H9 (cell line): Measurements from ENCODE around the gene SRRM3. TPM values are rescaled to one million over a fixed set of nuclear protein-coding genes. Genes with fewer than 3 reads are reported as not detected.

ENCODE experiments used
- DNase-seq: peaks from one replicate; pipeline ENCODE4 v3.0.0-alpha.2; 2017
- H2AFZ ChIP-seq: one replicate; pipeline ENCODE4 v1.6.1; 2013; ENCODE audit warnings: mild to moderate bottlenecking, low read length, control low read depth, moderate library complexity
- H2AK5ac ChIP-seq: 2 replicates; pipeline ENCODE4 v1.6.1; 2013; ENCODE audit warnings: low read length, control low read depth, mixed read lengths; ENCODE audit not compliant: insufficient read length
- H2BK120ac ChIP-seq: one replicate; pipeline ENCODE4 v1.6.1; 2013; ENCODE audit warnings: low read depth, mild to moderate bottlenecking, low read length, control low read depth, inconsistent platforms; ENCODE audit not compliant: poor library complexity, severe bottlenecking
- H2BK12ac ChIP-seq: 2 replicates; pipeline ENCODE4 v1.6.1; 2013; ENCODE audit warnings: low read length, control low read depth, mixed read lengths, low read depth; ENCODE audit not compliant: insufficient read length
- H2BK15ac ChIP-seq: 2 replicates; pipeline ENCODE4 v1.6.1; 2013; ENCODE audit warnings: low read depth, low read length, control low read depth
- H2BK20ac ChIP-seq: one replicate; pipeline ENCODE4 v1.6.1; 2013; ENCODE audit warnings: low read depth, mild to moderate bottlenecking, low read length, control low read depth, inconsistent platforms; ENCODE audit not compliant: poor library complexity, severe bottlenecking
- H2BK5ac ChIP-seq: 2 replicates; pipeline ENCODE4 v1.6.1; 2013; ENCODE audit warnings: low read length, control low read depth, mixed read lengths; ENCODE audit not compliant: insufficient read length
- H3K14ac ChIP-seq: 2 replicates; pipeline ENCODE4 v1.6.1; 2013; ENCODE audit warnings: low read length, control low read depth; ENCODE audit not compliant: insufficient read depth
- H3K18ac ChIP-seq: 2 replicates; pipeline ENCODE4 v1.6.1; 2013; ENCODE audit warnings: low read depth, mild to moderate bottlenecking, mixed read lengths, low read length, control low read depth; ENCODE audit not compliant: insufficient read length
- H3K23ac ChIP-seq: 2 replicates; pipeline ENCODE4 v1.6.1; 2013; ENCODE audit warnings: low read length, control low read depth, mixed read lengths, low read depth; ENCODE audit not compliant: insufficient read length
- H3K23me2 ChIP-seq: 2 replicates; pipeline ENCODE4 v1.6.1; 2013; ENCODE audit warnings: low read depth, mild to moderate bottlenecking, mixed read lengths, low read length, control low read depth; ENCODE audit not compliant: insufficient read length, poor library complexity, severe bottlenecking
- H3K27ac ChIP-seq: 2 replicates; pipeline ENCODE4 v1.5.1; 2013; ENCODE audit warnings: low read length, control low read depth, mixed read lengths, low read depth; ENCODE audit not compliant: insufficient read length
- H3K27me3 ChIP-seq: 2 replicates; pipeline ENCODE4 v1.6.1; 2013; ENCODE audit warnings: low read length, control low read depth, inconsistent platforms; ENCODE audit not compliant: insufficient read depth
- H3K4ac ChIP-seq: 2 replicates; pipeline ENCODE4 v1.6.1; 2013; ENCODE audit warnings: low read depth, mild to moderate bottlenecking, control low read depth, inconsistent platforms, low read length, moderate library complexity
- H3K4me1 ChIP-seq: 2 replicates; pipeline ENCODE4 v1.6.1; 2013; ENCODE audit warnings: low read length, control low read depth, inconsistent platforms; ENCODE audit not compliant: insufficient read depth
- H3K4me2 ChIP-seq: 2 replicates; pipeline ENCODE4 v1.6.1; 2013; ENCODE audit warnings: low read length, control low read depth, mixed read lengths; ENCODE audit not compliant: insufficient read length, insufficient read depth
- H3K56ac ChIP-seq: 2 replicates; pipeline ENCODE4 v1.6.1; 2013; ENCODE audit warnings: low read depth, mild to moderate bottlenecking, mixed read lengths, low read length, control low read depth; ENCODE audit not compliant: insufficient read length
- H3K79me1 ChIP-seq: 2 replicates; pipeline ENCODE4 v1.6.1; 2013; ENCODE audit warnings: low read depth, mild to moderate bottlenecking, moderate library complexity, low read length, control low read depth, inconsistent platforms; ENCODE audit not compliant: insufficient read depth, poor library complexity, severe bottlenecking
- H3K79me2 ChIP-seq: 2 replicates; pipeline ENCODE4 v1.6.1; 2013; ENCODE audit warnings: low read length, control low read depth, inconsistent platforms; ENCODE audit not compliant: insufficient read depth
- H3K9ac ChIP-seq: 2 replicates; pipeline ENCODE4 v1.6.1; 2013; ENCODE audit warnings: low read length, control low read depth, mixed read lengths; ENCODE audit not compliant: insufficient read length; ENCODE audit errors: extremely low read depth
- H3K9me3 ChIP-seq: one replicate; pipeline ENCODE4 v1.6.1; 2013; ENCODE audit warnings: low read depth, low read length, inconsistent platforms; ENCODE audit not compliant: control insufficient read depth
- H3T11ph ChIP-seq: one replicate; pipeline ENCODE4 v1.6.1; 2013; ENCODE audit warnings: mild to moderate bottlenecking, low read length, control low read depth, inconsistent platforms
- H4K20me1 ChIP-seq: one replicate; pipeline ENCODE4 v1.6.1; 2013; ENCODE audit not compliant: control insufficient read depth, insufficient read length, insufficient read depth
- H4K5ac ChIP-seq: 2 replicates; pipeline ENCODE4 v1.6.1; 2013; ENCODE audit warnings: low read depth, mild to moderate bottlenecking, mixed read lengths, low read length, control low read depth; ENCODE audit not compliant: insufficient read length
- H4K8ac ChIP-seq: replicated peaks from 2 replicates; pipeline ENCODE4 v1.6.1; 2013; ENCODE audit warnings: low read length, control low read depth, mixed read lengths, low read depth; ENCODE audit not compliant: insufficient read length
- H4K91ac ChIP-seq: 2 replicates; pipeline ENCODE4 v1.6.1; 2013; ENCODE audit warnings: low read depth, mild to moderate bottlenecking, moderate library complexity, mixed read lengths, low read length, control low read depth; ENCODE audit not compliant: insufficient read length
- H3K27ac Mint-ChIP-seq, 3 experiments: 2 replicates in 2 of 3; 3 replicates in 1 of 3; pipeline ENCODE4 v1.8.0; 2020 to 2021; ENCODE audit warnings: mixed read lengths in 3 of 3, mild to moderate bottlenecking in 1 of 3, moderate library complexity in 1 of 3
- H3K27me3 Mint-ChIP-seq: 2 replicates; pipeline ENCODE4 v1.8.0; 2021; ENCODE audit warnings: low read depth, mild to moderate bottlenecking, moderate library complexity, mixed read lengths
- H3K36me3 Mint-ChIP-seq, 3 experiments: 2 replicates in 2 of 3; 3 replicates in 1 of 3; pipeline ENCODE4 v1.8.0; 2020 to 2021; ENCODE audit warnings: low read depth in 3 of 3, mixed read lengths in 3 of 3; ENCODE audit not compliant: insufficient read depth in 1 of 3
- H3K4me1 Mint-ChIP-seq, 2 experiments: 2 replicates each; pipeline ENCODE4 v1.8.0; 2020; ENCODE audit warnings: mixed read lengths in 2 of 2
- H3K4me3 Mint-ChIP-seq, 2 experiments: 2 replicates in 1 of 2; 3 replicates in 1 of 2; pipeline ENCODE4 v1.8.0; 2020 to 2021; ENCODE audit warnings: mild to moderate bottlenecking in 2 of 2, mixed read lengths in 2 of 2, moderate library complexity in 1 of 2
- H3K9me3 Mint-ChIP-seq, 2 experiments: 2 replicates in 1 of 2; 3 replicates in 1 of 2; pipeline ENCODE4 v1.8.0; 2020; ENCODE audit warnings: mild to moderate bottlenecking in 2 of 2, mixed read lengths in 2 of 2, moderate library complexity in 1 of 2
- CTCF ChIP-seq: fragments of 200-600 bp; sonication (generic); conservative IDR thresholded peaks from 3 replicates; pipeline ENCODE4 v1.8.0; 2021; ENCODE audit warnings: antibody characterized with exemption, mild to moderate bottlenecking
- WGBS: extraction: QIAGEN DNeasy Blood & Tissue Kit; methylation state at CpG from one replicate; pipeline ENCODE4 v1.1.7; 2013; ENCODE audit warnings: missing lambda C conversion rate, low lambda C conversion rate, mixed read lengths; ENCODE audit not compliant: insufficient read length; ENCODE audit errors: extremely low coverage; 5-methylcytosine and 5-hydroxymethylcytosine counted together
- total RNA-seq: library from RNA; stranded (reverse); gene quantifications from 2 replicates; pipeline ENCODE4 v1.2.1, GENCODE V29; 2021

The SRRM3 gene
- total RNA-seq, 1 experiment from 2014 or later = 11.0 TPM

- Histone ChIP-seq H4K5ac (no peak overlapping the region), H3K79me2 (no peaks in the 10 kb centered on the region), H3K4me2 (no peak overlapping the region), H4K8ac (no peak overlapping the region), H2BK15ac (no peak overlapping the region), H2BK20ac (no peak overlapping the region), H3K23ac (no peak overlapping the region), H2BK120ac (no peak overlapping the region), H4K91ac (no peak overlapping the region), H3K14ac (no peak overlapping the region), H4K20me1 (no peaks in the 10 kb centered on the region), H3K27ac (no peak overlapping the region), H3K4me1 (peaks cover 19% of the 10 kb centered on the region), H3K23me2 (no peaks in the 10 kb centered on the region), H3K18ac (no peak overlapping the region), H3T11ph (no peak overlapping the region), H2BK5ac (no peak overlapping the region), H2BK12ac (no peak overlapping the region), H3K27me3 (no peaks in the 10 kb centered on the region), H3K79me1 (no peaks in the 10 kb centered on the region), H2AK5ac (no peak overlapping the region), H3K56ac (no peak overlapping the region), H3K9me3 (no peaks in the 10 kb centered on the region), H3K4ac (no peak overlapping the region), H2AFZ (no peak overlapping the region), H3K9ac (no peak overlapping the region)
- Mint-ChIP-seq H3K4me3 (no peak overlapping the region), H3K4me1 (peaks cover 44 to 62% of the 10 kb centered on the region in 2 experiments), H3K9me3 (no peaks in the 10 kb centered on the region; a peak in 1 of 5 replicates), H3K36me3 (no peaks in the 10 kb centered on the region), H3K27me3 (peaks cover 4% of the 10 kb centered on the region), H3K27ac (no peak overlapping the region)
- DNase-seq = no peak
- TF ChIP-seq CTCF = no peak
- WGBS = no CpG with 5 or more reads among the region's 2 CpGs
Observed at GRCh38 chr7:76222333-76222732, 20.6 kb downstream of the SRRM3 start.
